Activated CD4-positive, alpha-beta memory T cell treated with anti-CD3 and anti-CD28 coated beads, Interleukin-2, amount 10 ng/mL, durations not matched to agents 7 days and 5 days (primary cell): Measurements from ENCODE around the gene VPS11. TPM values are rescaled to one million over a fixed set of nuclear protein-coding genes. Genes with fewer than 3 reads are reported as not detected.

ENCODE experiments used
- CTCF ChIA-PET: fragments of 350-600 bp; sonication (Branson Sonifier 250); formaldehyde crosslinking; loops from one replicate; lab custom pipeline; 2021; ENCODE audit warnings: antibody characterized with exemption, inconsistent platforms; lab: Charles Lee
- POLR2A ChIA-PET: fragments of 350-600 bp; sonication (Branson Sonifier 250); formaldehyde crosslinking; loops from one replicate; lab custom pipeline; 2021; ENCODE audit warnings: antibody characterized with exemption; lab: Charles Lee
- DNase-seq: peaks from one replicate; pipeline ENCODE4 v3.0.0-alpha.2; 2020
- H3K27ac Mint-ChIP-seq: one replicate; pipeline ENCODE4 v1.8.0; 2021; ENCODE audit warnings: mild to moderate bottlenecking, mixed read lengths
- H3K27me3 Mint-ChIP-seq: one replicate; pipeline ENCODE4 v1.8.0; 2021; ENCODE audit warnings: mixed read lengths
- H3K36me3 Mint-ChIP-seq: one replicate; pipeline ENCODE4 v1.8.0; 2021; ENCODE audit warnings: low read depth, mixed read lengths
- H3K4me1 Mint-ChIP-seq: one replicate; pipeline ENCODE4 v1.8.0; 2021; ENCODE audit warnings: mixed read lengths
- H3K4me3 Mint-ChIP-seq: one replicate; pipeline ENCODE4 v1.8.0; 2021; ENCODE audit warnings: mild to moderate bottlenecking, mixed read lengths
- H3K9me3 Mint-ChIP-seq: one replicate; pipeline ENCODE4 v1.8.0; 2021; ENCODE audit warnings: mixed read lengths
- total RNA-seq, 2 experiments: library from RNA; stranded (reverse); gene quantifications; one replicate each; pipeline ENCODE4 v1.2.3, GENCODE V29; 2021

VPS11 gene
- total RNA-seq, 2 experiments from 2014 or later = 30.6 to 36.1 TPM

- ChIA-PET CTCF (interaction anchor here (0.7 to 2.4 kb wide), 6 partner anchors 9 to 61 kb away, joined by 3 to 9 read pairs (median 6); partner anchors contain the start of gene HINFP), POLR2A (interaction anchor here (0.5 to 8.1 kb wide), 10 partner anchors 12 to 91 kb away, joined by 3 to 219 read pairs (median 8); partner anchors contain the start of genes ABCG4, HINFP, HMBS and NLRX1)
- Mint-ChIP-seq H3K9me3 (no peaks in the 10 kb centered on the region), H3K4me3 (peak overlapping the region; percentile 88), H3K36me3 (peaks cover 38% of the 10 kb centered on the region), H3K4me1 (peaks cover 49% of the 10 kb centered on the region), H3K27ac (peak overlapping the region; percentile 77), H3K27me3 (no peaks in the 10 kb centered on the region)
- peak; percentile 55 for DNase-seq
These were observed 40.7 kb downstream of the VPS11 start for GRCh38 chr11:119108146-119108856.

- no peak for DNase-seq
- ChIA-PET CTCF (interaction anchor here (0.7 to 2.4 kb wide), 7 partner anchors 10 to 232 kb away, joined by 3 to 9 read pairs (median 3); partner anchors contain the start of gene C1QTNF5), POLR2A (interaction anchor here (1.4 to 8.1 kb wide), 7 partner anchors 11 to 91 kb away, joined by 4 to 219 read pairs (median 10); partner anchors contain the start of genes HINFP, HMBS, NLRX1 and RPS25)
- H3K9me3 Mint-ChIP-seq = no peaks in the 10 kb centered on the region
- no peaks in the 10 kb centered on the region for H3K27me3 Mint-ChIP-seq
- peaks cover 48% of the 10 kb centered on the region for H3K4me1 Mint-ChIP-seq
- H3K27ac Mint-ChIP-seq = peak overlapping the region; percentile 77
- H3K36me3 Mint-ChIP-seq = peaks cover 44% of the 10 kb centered on the region
- H3K4me3 Mint-ChIP-seq = peak overlapping the region; percentile 88
These were observed 41.2 kb downstream of the VPS11 start for GRCh38 chr11:119108857-119109221.

- H3K36me3 Mint-ChIP-seq = peaks cover 50% of the 10 kb centered on the region
- H3K9me3 Mint-ChIP-seq = no peaks in the 10 kb centered on the region
- no peaks in the 10 kb centered on the region for H3K27me3 Mint-ChIP-seq
- CTCF ChIA-PET = interaction anchor here (0.7 to 2.4 kb wide), 5 partner anchors 11 to 231 kb away, joined by 3 to 9 read pairs (median 5); partner anchors contain the start of gene C1QTNF5
- H3K4me1 Mint-ChIP-seq = peaks cover 51% of the 10 kb centered on the region
- no peak overlapping the region for H3K27ac Mint-ChIP-seq
- POLR2A ChIA-PET = interaction anchor here (1.4 to 8.1 kb wide), 5 partner anchors 9 to 92 kb away, joined by 4 to 219 read pairs (median 28); partner anchors contain the start of genes DPAGT1, HINFP, HMBS and RPS25
- no peak for DNase-seq
- H3K4me3 Mint-ChIP-seq = peak overlapping the region; percentile 88
These were observed 42.2 kb downstream of the VPS11 start for GRCh38 chr11:119109843-119110242.

GRCh38 chr11:119110439-119110838 lies 42.8 kb downstream of the VPS11 start:
- Mint-ChIP-seq H3K4me1 (peaks cover 52% of the 10 kb centered on the region), H3K4me3 (no peak overlapping the region), H3K27ac (peak overlapping the region; percentile 8), H3K36me3 (peaks cover 54% of the 10 kb centered on the region), H3K27me3 (no peaks in the 10 kb centered on the region), H3K9me3 (no peaks in the 10 kb centered on the region)
- ChIA-PET CTCF (interaction anchor here (2.4 kb wide), 1 partner anchor 59 kb away, joined by 9 read pairs; no protein-coding TSS in a partner anchor), POLR2A (interaction anchor here (1.4 to 8.1 kb wide), 4 partner anchors 9 to 25 kb away, joined by 4 to 219 read pairs (median 55); partner anchors contain the start of genes DPAGT1, HINFP and HMBS)
- DNase-seq = no peak

- H3K4me1 Mint-ChIP-seq = peaks cover 51% of the 10 kb centered on the region
- H3K27me3 Mint-ChIP-seq = no peaks in the 10 kb centered on the region
- H3K9me3 Mint-ChIP-seq = no peaks in the 10 kb centered on the region
- H3K36me3 Mint-ChIP-seq = peaks cover 61% of the 10 kb centered on the region
- no peak for DNase-seq
- H3K27ac Mint-ChIP-seq = no peak overlapping the region
- CTCF ChIA-PET = interaction anchor here (1.2 to 1.9 kb wide), 2 partner anchors 9 to 85 kb away, joined by 3 to 5 read pairs; partner anchors contain the start of gene DPAGT1
- POLR2A ChIA-PET = interaction anchor here (0.8 to 8.1 kb wide), 4 partner anchors 9 to 55 kb away, joined by 3 to 219 read pairs (median 43); partner anchors contain the start of genes DPAGT1 and HINFP
- H3K4me3 Mint-ChIP-seq = no peak overlapping the region
These were observed 43.8 kb downstream of the VPS11 start for GRCh38 chr11:119111361-119111925.

- no peak for DNase-seq
- Mint-ChIP-seq H3K9me3 (no peaks in the 10 kb centered on the region), H3K4me1 (peaks cover 47% of the 10 kb centered on the region), H3K27me3 (no peaks in the 10 kb centered on the region), H3K27ac (no peak overlapping the region), H3K4me3 (no peak overlapping the region), H3K36me3 (peaks cover 69% of the 10 kb centered on the region)
- ChIA-PET POLR2A (interaction anchor here (0.8 to 8.1 kb wide), 4 partner anchors 8 to 56 kb away, joined by 3 to 219 read pairs (median 44); partner anchors contain the start of genes DPAGT1 and HINFP), CTCF (interaction anchor here (1.2 to 1.9 kb wide), 2 partner anchors 10 to 84 kb away, joined by 3 to 5 read pairs; partner anchors contain the start of gene DPAGT1)
These were observed 44.8 kb downstream of the VPS11 start for GRCh38 chr11:119112314-119113020.

GRCh38 chr11:119113716-119114115 lies 46.1 kb downstream of the VPS11 start:
- no peak overlapping the region for H3K4me3 Mint-ChIP-seq
- CTCF ChIA-PET = no interaction called here

GRCh38 chr11:119114351-119114750 lies 46.7 kb downstream of the VPS11 start:
- Mint-ChIP-seq H3K9me3 (no peaks in the 10 kb centered on the region), H3K4me1 (peaks cover 35% of the 10 kb centered on the region), H3K4me3 (no peak overlapping the region), H3K36me3 (peaks cover 67% of the 10 kb centered on the region), H3K27ac (no peak overlapping the region), H3K27me3 (no peaks in the 10 kb centered on the region)
- ChIA-PET CTCF (interaction anchor here (0.7 kb wide), 1 partner anchor 239 kb away, joined by 4 read pairs; no protein-coding TSS in a partner anchor), POLR2A (interaction anchor here (1.9 to 10.6 kb wide), 2 partner anchors 20 to 47 kb away, joined by 5 to 108 read pairs; partner anchors contain the start of gene VPS11)
- no peak for DNase-seq

More at GRCh38 chr11:119113716-119114115, 46.1 kb downstream of the VPS11 start:
- H3K36me3 Mint-ChIP-seq = peaks cover 67% of the 10 kb centered on the region
- POLR2A ChIA-PET = interaction anchor here (10.6 kb wide), 1 partner anchor 20 kb away, joined by 108 read pairs; a partner anchor contains a TSS
- no peak overlapping the region for H3K27ac Mint-ChIP-seq
- H3K27me3 Mint-ChIP-seq = no peaks in the 10 kb centered on the region
- no peaks in the 10 kb centered on the region for H3K9me3 Mint-ChIP-seq
- H3K4me1 Mint-ChIP-seq = peaks cover 41% of the 10 kb centered on the region
- no peak for DNase-seq

- H3K9me3 Mint-ChIP-seq = no peaks in the 10 kb centered on the region
- no peaks in the 10 kb centered on the region for H3K27me3 Mint-ChIP-seq
- H3K27ac Mint-ChIP-seq = peak overlapping the region; percentile 91
- H3K36me3 Mint-ChIP-seq = peaks cover 59% of the 10 kb centered on the region
- CTCF ChIA-PET = interaction anchor here (0.6 to 1.0 kb wide), 4 partner anchors 9 to 213 kb away, joined by 3 to 6 read pairs (median 4); partner anchors contain the start of genes C2CD2L and DPAGT1
- no peak for DNase-seq
- H3K4me3 Mint-ChIP-seq = peak overlapping the region; percentile 70
- POLR2A ChIA-PET = interaction anchor here (0.7 to 10.6 kb wide), 8 partner anchors 9 to 97 kb away, joined by 3 to 108 read pairs (median 4); partner anchors contain the start of genes C2CD2L, RPS25, TRAPPC4 and VPS11
- H3K4me1 Mint-ChIP-seq = peaks cover 27% of the 10 kb centered on the region
These were observed 48.0 kb downstream of the VPS11 start for GRCh38 chr11:119115484-119116234.

- Mint-ChIP-seq H3K36me3 (peaks cover 54% of the 10 kb centered on the region), H3K9me3 (no peaks in the 10 kb centered on the region), H3K4me1 (peaks cover 30% of the 10 kb centered on the region), H3K4me3 (peak overlapping the region; percentile 70), H3K27me3 (no peaks in the 10 kb centered on the region), H3K27ac (peak overlapping the region; percentile 91)
- ChIA-PET CTCF (interaction anchor here (0.9 kb wide), 1 partner anchor 10 kb away, joined by 6 read pairs; the partner anchor contains the start of gene C2CD2L), POLR2A (interaction anchor here (1.0 to 10.6 kb wide), 6 partner anchors 10 to 53 kb away, joined by 3 to 108 read pairs (median 6); partner anchors contain the start of genes C2CD2L and VPS11)
- DNase-seq = no peak
These were observed 48.6 kb downstream of the VPS11 start for GRCh38 chr11:119116235-119116594.

- CTCF ChIA-PET = no interaction called here
- peaks cover 30% of the 10 kb centered on the region for H3K4me1 Mint-ChIP-seq
- DNase-seq = no peak
- H3K27me3 Mint-ChIP-seq = no peaks in the 10 kb centered on the region
- H3K27ac Mint-ChIP-seq = peak overlapping the region; percentile 32
- peaks cover 50% of the 10 kb centered on the region for H3K36me3 Mint-ChIP-seq
- POLR2A ChIA-PET = interaction anchor here (1.5 to 10.6 kb wide), 5 partner anchors 7 to 23 kb away, joined by 6 to 108 read pairs (median 18); partner anchors contain the start of genes C2CD2L and DPAGT1
- no peaks in the 10 kb centered on the region for H3K9me3 Mint-ChIP-seq
- no peak overlapping the region for H3K4me3 Mint-ChIP-seq
These were observed 49.0 kb downstream of the VPS11 start for GRCh38 chr11:119116601-119117000.
